MM.1S (cell line): ENCODE data around the gene RNF14.

Experiments
- EZH2 ChIP-seq: fragments of 300-600 bp; sonication (generic); optimal IDR thresholded peaks from 2 replicates; pipeline ENCODE3; 2017; ENCODE audit warnings: low read depth, mild to moderate bottlenecking, antibody characterized with exemption, low read length, mixed read lengths
- EZH2phosphoT487 ChIP-seq: fragments of 300-600 bp; sonication (generic); IDR thresholded peaks from 2 replicates; pipeline ENCODE4 v1.6.1; 2018; ENCODE audit warnings: antibody characterized with exemption, low read length
- TF ChIP-seq, protein P1 (sequence below): fragments of 300-600 bp; sonication (generic); IDR thresholded peaks from 2 replicates; pipeline ENCODE4 v1.5.1; 2016; ENCODE audit warnings: antibody characterized with exemption, low read length, mixed read lengths

DNA sequence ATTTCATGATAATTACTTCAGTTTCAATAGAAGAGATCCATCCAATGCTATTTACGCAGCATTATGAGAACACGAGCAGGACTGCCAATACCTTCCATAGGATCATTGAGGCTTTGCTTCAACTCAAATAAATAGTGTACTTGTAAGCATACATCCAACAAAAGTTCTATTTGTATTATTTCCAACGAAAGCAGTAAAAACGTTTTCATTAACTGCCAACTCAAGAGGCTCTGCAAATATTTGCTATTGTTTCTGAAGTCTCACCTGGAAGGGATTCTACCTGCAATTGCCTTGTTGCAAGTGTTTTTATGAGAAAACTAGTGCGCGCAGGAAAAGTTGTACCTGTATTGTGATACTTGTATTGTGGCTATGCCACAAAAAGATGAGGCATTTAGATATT, 54.9 kb downstream of the RNF14 start:
- TF ChIP-seq, protein P1, sequence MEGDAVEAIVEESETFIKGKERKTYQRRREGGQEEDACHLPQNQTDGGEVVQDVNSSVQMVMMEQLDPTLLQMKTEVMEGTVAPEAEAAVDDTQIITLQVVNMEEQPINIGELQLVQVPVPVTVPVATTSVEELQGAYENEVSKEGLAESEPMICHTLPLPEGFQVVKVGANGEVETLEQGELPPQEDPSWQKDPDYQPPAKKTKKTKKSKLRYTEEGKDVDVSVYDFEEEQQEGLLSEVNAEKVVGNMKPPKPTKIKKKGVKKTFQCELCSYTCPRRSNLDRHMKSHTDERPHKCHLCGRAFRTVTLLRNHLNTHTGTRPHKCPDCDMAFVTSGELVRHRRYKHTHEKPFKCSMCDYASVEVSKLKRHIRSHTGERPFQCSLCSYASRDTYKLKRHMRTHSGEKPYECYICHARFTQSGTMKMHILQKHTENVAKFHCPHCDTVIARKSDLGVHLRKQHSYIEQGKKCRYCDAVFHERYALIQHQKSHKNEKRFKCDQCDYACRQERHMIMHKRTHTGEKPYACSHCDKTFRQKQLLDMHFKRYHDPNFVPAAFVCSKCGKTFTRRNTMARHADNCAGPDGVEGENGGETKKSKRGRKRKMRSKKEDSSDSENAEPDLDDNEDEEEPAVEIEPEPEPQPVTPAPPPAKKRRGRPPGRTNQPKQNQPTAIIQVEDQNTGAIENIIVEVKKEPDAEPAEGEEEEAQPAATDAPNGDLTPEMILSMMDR, result no peak
- TF ChIP-seq EZH2, result no peak
- no peak for TF ChIP-seq EZH2phosphoT487
